ENCODE data around the gene SPAST.
"Not testable (repeated sequence)": the region's sequence is repeated elsewhere in the genome, so short reads cannot be mapped to it uniquely, and the experiment has no call there.

The SPAST gene

DNA sequence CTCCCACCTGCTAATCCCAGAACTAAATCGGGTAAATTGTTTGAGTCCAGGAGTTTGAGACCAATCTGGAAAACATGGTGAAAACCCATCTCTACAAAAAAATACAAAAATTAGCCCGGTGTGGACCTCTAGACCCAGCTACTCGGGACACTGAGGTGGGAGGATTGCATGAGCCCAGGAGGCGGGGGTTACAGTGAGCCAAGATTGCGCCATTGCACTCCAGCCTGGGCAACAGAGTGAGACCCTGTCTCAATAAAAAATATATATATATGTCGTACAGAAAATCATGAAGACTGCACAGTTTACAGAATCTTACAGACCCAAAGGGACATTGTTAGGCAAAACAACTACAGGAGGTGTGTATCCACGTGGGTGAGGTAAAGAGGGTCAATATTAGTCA is 19.8 kb upstream of the SPAST start:
- no peak for DNase-seq (ENCODE audit: low read depth in 1 of 2, low spot score in 1 of 2)
- no peak for TF ChIP-seq POLR2AphosphoS5 (IDR thresholded peaks at IDR 0.05; ENCODE audit: low read depth)
- TF ChIP-seq SPI1 (IDR thresholded peaks at IDR 0.05; ENCODE audit: borderline replicate concordance, low read depth): no peak
- TF ChIP-seq, protein P1, sequence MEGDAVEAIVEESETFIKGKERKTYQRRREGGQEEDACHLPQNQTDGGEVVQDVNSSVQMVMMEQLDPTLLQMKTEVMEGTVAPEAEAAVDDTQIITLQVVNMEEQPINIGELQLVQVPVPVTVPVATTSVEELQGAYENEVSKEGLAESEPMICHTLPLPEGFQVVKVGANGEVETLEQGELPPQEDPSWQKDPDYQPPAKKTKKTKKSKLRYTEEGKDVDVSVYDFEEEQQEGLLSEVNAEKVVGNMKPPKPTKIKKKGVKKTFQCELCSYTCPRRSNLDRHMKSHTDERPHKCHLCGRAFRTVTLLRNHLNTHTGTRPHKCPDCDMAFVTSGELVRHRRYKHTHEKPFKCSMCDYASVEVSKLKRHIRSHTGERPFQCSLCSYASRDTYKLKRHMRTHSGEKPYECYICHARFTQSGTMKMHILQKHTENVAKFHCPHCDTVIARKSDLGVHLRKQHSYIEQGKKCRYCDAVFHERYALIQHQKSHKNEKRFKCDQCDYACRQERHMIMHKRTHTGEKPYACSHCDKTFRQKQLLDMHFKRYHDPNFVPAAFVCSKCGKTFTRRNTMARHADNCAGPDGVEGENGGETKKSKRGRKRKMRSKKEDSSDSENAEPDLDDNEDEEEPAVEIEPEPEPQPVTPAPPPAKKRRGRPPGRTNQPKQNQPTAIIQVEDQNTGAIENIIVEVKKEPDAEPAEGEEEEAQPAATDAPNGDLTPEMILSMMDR (IDR thresholded peaks at IDR 0.05; ENCODE audit: insufficient read depth, low read length): no peak
- TF ChIP-seq, protein P2, sequence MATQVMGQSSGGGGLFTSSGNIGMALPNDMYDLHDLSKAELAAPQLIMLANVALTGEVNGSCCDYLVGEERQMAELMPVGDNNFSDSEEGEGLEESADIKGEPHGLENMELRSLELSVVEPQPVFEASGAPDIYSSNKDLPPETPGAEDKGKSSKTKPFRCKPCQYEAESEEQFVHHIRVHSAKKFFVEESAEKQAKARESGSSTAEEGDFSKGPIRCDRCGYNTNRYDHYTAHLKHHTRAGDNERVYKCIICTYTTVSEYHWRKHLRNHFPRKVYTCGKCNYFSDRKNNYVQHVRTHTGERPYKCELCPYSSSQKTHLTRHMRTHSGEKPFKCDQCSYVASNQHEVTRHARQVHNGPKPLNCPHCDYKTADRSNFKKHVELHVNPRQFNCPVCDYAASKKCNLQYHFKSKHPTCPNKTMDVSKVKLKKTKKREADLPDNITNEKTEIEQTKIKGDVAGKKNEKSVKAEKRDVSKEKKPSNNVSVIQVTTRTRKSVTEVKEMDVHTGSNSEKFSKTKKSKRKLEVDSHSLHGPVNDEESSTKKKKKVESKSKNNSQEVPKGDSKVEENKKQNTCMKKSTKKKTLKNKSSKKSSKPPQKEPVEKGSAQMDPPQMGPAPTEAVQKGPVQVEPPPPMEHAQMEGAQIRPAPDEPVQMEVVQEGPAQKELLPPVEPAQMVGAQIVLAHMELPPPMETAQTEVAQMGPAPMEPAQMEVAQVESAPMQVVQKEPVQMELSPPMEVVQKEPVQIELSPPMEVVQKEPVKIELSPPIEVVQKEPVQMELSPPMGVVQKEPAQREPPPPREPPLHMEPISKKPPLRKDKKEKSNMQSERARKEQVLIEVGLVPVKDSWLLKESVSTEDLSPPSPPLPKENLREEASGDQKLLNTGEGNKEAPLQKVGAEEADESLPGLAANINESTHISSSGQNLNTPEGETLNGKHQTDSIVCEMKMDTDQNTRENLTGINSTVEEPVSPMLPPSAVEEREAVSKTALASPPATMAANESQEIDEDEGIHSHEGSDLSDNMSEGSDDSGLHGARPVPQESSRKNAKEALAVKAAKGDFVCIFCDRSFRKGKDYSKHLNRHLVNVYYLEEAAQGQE (IDR thresholded peaks at IDR 0.05; ENCODE audit: insufficient replicate concordance, low read depth): no peak
- TF ChIP-seq GABPA (IDR thresholded peaks at IDR 0.05; ENCODE audit: low read depth): no peak
- Histone ChIP-seq H3K27me3 (ENCODE audit: insufficient read depth, poor library complexity, severe bottlenecking) (no peaks in the 10 kb centered on the region), H3K4me3 (replicated peaks; ENCODE audit: insufficient read depth, low read length) (no peak overlapping the region), H3K27ac (replicated peaks) (no peak overlapping the region)

DNA sequence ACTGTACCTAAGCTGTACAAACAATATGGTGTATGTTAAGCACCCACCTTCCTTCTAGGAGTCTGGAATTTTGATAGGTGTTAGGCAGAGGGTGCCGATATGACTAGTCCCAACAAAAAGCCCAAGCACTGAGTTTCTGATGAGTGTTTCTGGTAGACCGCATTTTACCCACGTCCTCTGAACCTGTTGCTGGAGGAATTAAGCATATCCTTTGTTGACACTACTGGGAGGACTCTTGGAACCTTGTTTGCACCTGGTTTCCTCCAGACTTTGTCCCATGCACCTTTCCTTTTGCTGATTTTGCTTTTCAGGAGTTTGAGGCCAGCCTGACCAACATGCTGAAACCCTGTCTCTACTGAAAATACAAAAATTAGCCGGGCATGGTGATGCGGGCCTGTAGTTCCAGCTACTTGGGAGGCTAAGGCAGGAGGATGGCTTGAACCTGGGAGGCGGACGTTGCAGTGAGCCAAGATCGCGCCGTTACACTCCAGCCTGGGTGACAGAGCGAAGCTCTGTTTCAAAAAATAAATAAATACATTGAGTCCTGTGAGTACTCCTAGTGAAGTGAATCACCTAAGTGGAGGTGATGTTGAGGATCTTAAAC is 11.4 kb upstream of the SPAST start:
- Histone ChIP-seq H3K27ac (replicated peaks) (no peak overlapping the region), H3K4me3 (replicated peaks; ENCODE audit: insufficient read depth, low read length) (no peak overlapping the region), H3K27me3 (ENCODE audit: insufficient read depth, poor library complexity, severe bottlenecking) (no peaks in the 10 kb centered on the region)
- TF ChIP-seq GABPA (IDR thresholded peaks at IDR 0.05; ENCODE audit: low read depth): no peak
- TF ChIP-seq POLR2AphosphoS5 (IDR thresholded peaks at IDR 0.05; ENCODE audit: low read depth): no peak
- TF ChIP-seq, protein P1 (IDR thresholded peaks at IDR 0.05; ENCODE audit: insufficient read depth, low read length): no peak
- no peak for TF ChIP-seq SPI1 (IDR thresholded peaks at IDR 0.05; ENCODE audit: borderline replicate concordance, low read depth)
- TF ChIP-seq, protein P2 (IDR thresholded peaks at IDR 0.05; ENCODE audit: insufficient replicate concordance, low read depth): no peak
- DNase-seq (ENCODE audit: low read depth in 1 of 2, low spot score in 1 of 2): no peak

- H3K4me3 ChIP-seq (replicated peaks; ENCODE audit: insufficient read depth, low read length); H3K27me3 ChIP-seq (ENCODE audit: insufficient read depth, poor library complexity, severe bottlenecking); DNase-seq (ENCODE audit: low read depth in 1 of 2, low spot score in 1 of 2); H3K27ac ChIP-seq (replicated peaks): not testable (repeated sequence)
Observed at GRCh38 chr2:32054583-32054982, 8.8 kb upstream of the SPAST start.

- H3K27ac ChIP-seq (replicated peaks): no peak overlapping the region
- TF ChIP-seq POLR2AphosphoS5 (IDR thresholded peaks at IDR 0.05; ENCODE audit: low read depth) (no peak), GABPA (IDR thresholded peaks at IDR 0.05; ENCODE audit: low read depth) (no peak), SPI1 (IDR thresholded peaks at IDR 0.05; ENCODE audit: borderline replicate concordance, low read depth) (no peak)
- TF ChIP-seq, protein P2 (IDR thresholded peaks at IDR 0.05; ENCODE audit: insufficient replicate concordance, low read depth): no peak
- TF ChIP-seq, protein P1 (IDR thresholded peaks at IDR 0.05; ENCODE audit: insufficient read depth, low read length): no peak
- no peaks in the 10 kb centered on the region for H3K27me3 ChIP-seq (ENCODE audit: insufficient read depth, poor library complexity, severe bottlenecking)
- H3K4me3 ChIP-seq (replicated peaks; ENCODE audit: insufficient read depth, low read length): no peak overlapping the region
- no peak for DNase-seq (ENCODE audit: low read depth in 1 of 2, low spot score in 1 of 2)
Observed at GRCh38 chr2:32058130-32058529, 5.2 kb upstream of the SPAST start.

Data from HL-60 (cell line).